GM12892 (cell line): ENCODE data around the gene COL17A1.

Experiments
- POLR2A ChIP-seq: IDR thresholded peaks from 2 replicates; pipeline ENCODE4 v1.6.1; 2011; ENCODE audit warnings: low read depth, low read length, control low read depth
- TAF1 ChIP-seq: IDR thresholded peaks from 2 replicates; pipeline ENCODE4 v1.6.1; 2011; ENCODE audit warnings: low read depth, mild to moderate bottlenecking, control low read depth, low read length, borderline replicate concordance

- TF ChIP-seq TAF1 (no peak), POLR2A (no peak)
Observed at GRCh38 chr10:104080762-104081161, 4.9 kb downstream of the COL17A1 start.
